Urinary bladder (tissue), 4 donors: ENCODE measurements around the gene ILKAP. TPM values are rescaled to one million over a fixed set of nuclear protein-coding genes. Genes with fewer than 3 reads are reported as not detected.
A peak's percentile ranks its signal among the peaks of the same experiment; 100 is the strongest.

Source experiments
- DNase-seq: peaks from one replicate; pipeline ENCODE4 v3.0.0-alpha.2; 2015; ENCODE audit errors: extremely low spot score
- H3K27ac ChIP-seq: one replicate; pipeline ENCODE4 v1.5.1; 2013; ENCODE audit warnings: low read depth, mild to moderate bottlenecking, moderate library complexity
- H3K36me3 ChIP-seq: one replicate; pipeline ENCODE4 v1.6.1; 2013; ENCODE audit warnings: mild to moderate bottlenecking, moderate library complexity; ENCODE audit not compliant: insufficient read depth
- H3K4me1 ChIP-seq: one replicate; pipeline ENCODE4 v1.6.1; 2013; ENCODE audit warnings: mild to moderate bottlenecking, moderate library complexity; ENCODE audit not compliant: insufficient read depth
- H3K4me3 ChIP-seq: one replicate; pipeline ENCODE4 v1.5.1; 2013; ENCODE audit warnings: low read depth, low read length
- WGBS: extraction: QIAGEN DNeasy Blood & Tissue Kit; methylation state at CpG from one replicate; pipeline ENCODE4 v1.1.7; 2013; 5-methylcytosine and 5-hydroxymethylcytosine counted together
- polyA plus RNA-seq: library from polyadenylated mRNA; stranded (reverse); fragments of 200-250 nt; gene quantifications from one replicate; pipeline ENCODE4 v1.2.3, GENCODE V29; 2013
- total RNA-seq: library from RNA; depleted of rRNA; stranded (reverse); fragments of >200 nt; gene quantifications from one replicate; pipeline ENCODE4 v1.2.3, GENCODE V29; 2014
- donor health status: healthy with polysubstance abuse.
- donor health status: healthy.

ILKAP gene
- total and polyA plus RNA-seq, 2 donors, result 32.0 to 41.6 TPM

DNA sequence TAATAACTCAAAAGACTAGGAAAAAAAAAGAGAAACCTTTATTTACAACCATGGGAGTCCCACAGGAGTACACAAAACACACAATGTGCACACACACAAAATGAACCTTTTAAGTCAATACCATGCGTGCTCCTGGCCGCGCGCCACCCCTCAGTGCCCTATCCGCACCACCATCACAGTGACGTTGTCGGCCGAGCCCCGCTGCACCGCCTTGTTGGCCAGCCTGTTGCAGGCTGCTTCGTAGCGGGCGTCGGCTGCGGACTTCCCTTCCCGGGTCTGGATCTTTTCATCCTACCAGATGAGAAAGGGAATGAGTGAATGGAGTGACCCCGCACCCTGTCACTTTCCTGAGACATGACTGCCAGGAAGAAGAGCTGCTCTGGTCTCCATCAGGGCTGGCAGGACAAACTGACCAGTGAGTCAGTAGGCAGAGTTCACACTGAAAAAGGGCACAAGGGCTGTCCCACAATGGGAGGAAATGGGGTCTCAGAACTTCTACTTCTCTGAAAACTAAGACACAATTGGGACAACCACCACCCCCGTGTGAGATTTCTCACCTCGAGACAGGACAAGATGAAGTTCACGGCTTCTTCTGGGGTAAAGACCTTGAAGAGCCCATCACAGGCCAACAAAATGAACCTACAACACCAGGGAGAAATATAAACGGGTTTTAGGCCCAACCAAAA, 33.0 kb downstream of the ILKAP start:
- WGBS, result 90% methylated on average over 21 of the region's 21 CpGs
- Histone ChIP-seq H3K36me3 (peaks cover 4% of the 10 kb centered on the region), H3K4me1 (no peaks in the 10 kb centered on the region), H3K27ac (no peak overlapping the region), H3K4me3 (no peak overlapping the region)
- DNase-seq, result no peak

- 51% methylated on average over 5 of the region's 5 CpGs for WGBS
- H3K4me1 ChIP-seq, result no peaks in the 10 kb centered on the region
- DNase-seq, result no peak
Observed at GRCh38 chr2:238169708-238170251, 33.7 kb downstream of the ILKAP start.

DNA sequence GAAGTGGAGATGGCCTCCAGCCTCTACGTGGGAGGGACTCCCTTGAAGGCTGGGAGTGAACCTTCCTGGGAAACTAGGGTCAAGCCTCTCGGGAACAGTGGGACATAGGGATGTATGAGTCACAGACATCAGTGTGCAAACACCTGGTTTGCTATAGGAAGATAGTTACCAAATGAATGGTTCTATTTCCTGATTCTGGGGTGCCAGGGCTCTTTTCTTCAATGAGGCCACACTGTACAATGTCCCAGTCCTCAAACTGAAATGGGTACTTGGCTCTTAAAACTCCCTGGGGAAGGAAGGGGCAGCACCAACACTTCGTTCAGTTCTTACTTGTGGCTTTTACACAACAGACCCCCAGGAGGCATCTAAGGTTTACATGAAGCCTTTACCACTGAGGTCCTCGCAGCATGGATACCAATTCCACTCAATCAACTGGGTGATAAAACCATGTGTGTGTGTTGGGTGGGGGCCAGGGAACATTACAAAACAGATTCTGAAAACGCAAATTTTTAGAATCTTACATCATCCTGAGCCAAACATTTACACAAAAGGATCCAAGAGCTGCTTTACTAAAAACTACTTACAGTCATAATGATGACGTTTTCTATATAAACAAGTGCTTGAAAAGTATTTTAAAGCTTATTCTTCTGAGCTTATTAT, 34.3 kb downstream of the ILKAP start:
- Histone ChIP-seq H3K27ac (no peak overlapping the region), H3K4me1 (no peaks in the 10 kb centered on the region), H3K36me3 (peaks cover 4% of the 10 kb centered on the region), H3K4me3 (no peak overlapping the region)
- no peak for DNase-seq
- WGBS, result 46% methylated on average over 6 of the region's 6 CpGs

More at GRCh38 chr2:238169708-238170251, 33.7 kb downstream of the ILKAP start:
- H3K36me3 ChIP-seq, result peaks cover 4% of the 10 kb centered on the region
- no peak overlapping the region for H3K4me3 ChIP-seq
- no peak overlapping the region for H3K27ac ChIP-seq

DNA sequence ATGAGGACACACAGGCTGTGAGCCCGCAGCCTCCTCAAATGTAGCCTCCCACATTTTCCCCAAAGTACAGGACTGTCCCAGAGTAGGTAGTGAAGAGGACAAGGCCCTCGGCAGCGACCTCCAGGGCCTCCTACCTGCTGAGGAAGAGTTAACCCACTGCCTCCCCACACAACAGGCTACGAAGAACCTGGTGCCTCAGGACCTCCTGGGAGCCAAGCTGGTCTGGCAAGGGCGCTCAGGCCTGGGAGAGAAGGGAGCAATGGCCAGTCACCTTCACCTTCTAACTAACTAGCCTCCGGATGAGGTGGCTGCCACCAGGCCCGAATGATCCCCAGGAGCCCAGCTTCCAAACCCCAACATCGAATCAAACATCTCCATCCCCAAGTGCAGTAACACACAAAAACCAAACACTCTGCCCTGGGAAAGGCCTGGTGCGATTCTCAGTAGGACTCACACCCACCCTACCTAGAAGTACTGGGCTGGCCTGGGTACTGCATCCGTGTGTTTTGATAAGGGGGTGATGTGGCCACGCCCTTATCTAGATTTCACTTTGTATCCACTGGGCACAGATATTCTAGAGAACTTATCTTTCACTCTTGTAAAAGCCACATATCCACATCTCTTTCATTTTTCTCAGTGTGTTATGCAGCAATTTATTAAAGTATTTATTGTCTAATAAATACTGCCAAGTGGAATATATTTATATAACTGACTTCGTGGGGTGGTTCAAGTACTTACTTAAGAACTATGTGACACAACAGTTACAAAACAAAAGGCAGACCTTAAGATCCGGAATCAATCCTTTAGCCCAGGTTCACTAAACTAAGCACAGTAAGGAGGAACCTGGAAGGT, 35.1 kb downstream of the ILKAP start:
- WGBS, result 83% methylated on average over 13 of the region's 13 CpGs
- no peaks in the 10 kb centered on the region for H3K4me1 ChIP-seq
- H3K36me3 ChIP-seq, result peaks cover 4% of the 10 kb centered on the region
- H3K27ac ChIP-seq, result no peak overlapping the region
- H3K4me3 ChIP-seq, result no peak overlapping the region
- DNase-seq, result no peak

DNA sequence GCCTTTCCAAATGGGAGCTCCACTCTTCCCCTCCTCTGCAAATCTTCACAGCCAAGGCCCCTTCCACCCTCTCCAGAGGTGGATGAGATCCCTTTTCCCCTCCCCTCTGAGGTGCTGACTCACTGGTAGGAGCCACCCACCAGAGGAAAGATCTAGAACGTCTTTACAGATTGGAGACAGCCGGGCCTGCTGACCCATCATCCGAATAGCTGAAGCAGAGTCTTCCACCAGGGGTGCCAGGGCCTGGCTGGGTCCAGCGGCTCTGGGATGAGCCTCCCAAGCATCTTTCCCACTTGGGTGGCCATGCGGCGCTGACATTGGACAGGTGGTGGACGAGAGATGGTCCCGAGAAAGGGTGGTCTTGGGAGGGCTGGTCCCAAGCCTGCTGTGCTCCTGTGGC, 35.7 kb downstream of the ILKAP start:
- Histone ChIP-seq H3K4me1 (no peaks in the 10 kb centered on the region), H3K4me3 (no peak overlapping the region), H3K36me3 (peaks cover 4% of the 10 kb centered on the region), H3K27ac (no peak overlapping the region)
- DNase-seq, result no peak
- WGBS, result 80% methylated on average over 8 of the region's 8 CpGs

DNA sequence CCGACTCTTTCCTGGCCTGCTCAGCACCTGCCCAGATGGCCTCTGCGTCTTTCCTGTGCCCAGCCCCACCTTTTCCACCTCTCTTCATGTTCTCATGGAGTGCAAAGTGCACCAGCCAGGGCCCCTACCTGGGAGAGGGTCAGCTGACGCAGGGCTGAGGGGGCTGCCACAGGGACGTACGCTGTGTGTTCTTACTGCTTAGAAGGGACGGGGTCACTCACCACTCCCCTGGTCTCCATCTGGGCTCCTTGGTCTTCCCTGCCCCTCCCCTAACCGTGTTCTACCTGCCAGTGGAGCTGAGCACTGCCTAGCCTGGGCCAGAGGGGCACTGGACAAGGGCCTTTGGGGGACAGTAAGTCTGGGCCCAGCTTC, 36.2 kb downstream of the ILKAP start:
- no peak overlapping the region for H3K27ac ChIP-seq
- no peak overlapping the region for H3K4me3 ChIP-seq
- DNase-seq, result no peak
- no peaks in the 10 kb centered on the region for H3K4me1 ChIP-seq
- H3K36me3 ChIP-seq, result peaks cover 4% of the 10 kb centered on the region
- 89% methylated on average over 7 of the region's 7 CpGs for WGBS

- no peaks in the 10 kb centered on the region for H3K4me1 ChIP-seq
- no peak overlapping the region for H3K27ac ChIP-seq
- DNase-seq, result no peak
- peaks cover 3% of the 10 kb centered on the region for H3K36me3 ChIP-seq
- WGBS, result 84% methylated on average over 24 of the region's 24 CpGs
- no peak overlapping the region for H3K4me3 ChIP-seq
Observed at GRCh38 chr2:238166391-238167343, 36.8 kb downstream of the ILKAP start.

- peaks cover 2% of the 10 kb centered on the region for H3K36me3 ChIP-seq
- WGBS, result 90% methylated on average over 12 of the region's 12 CpGs
- DNase-seq, result no peak
- no peak overlapping the region for H3K27ac ChIP-seq
- no peak overlapping the region for H3K4me3 ChIP-seq
- no peaks in the 10 kb centered on the region for H3K4me1 ChIP-seq
Observed at GRCh38 chr2:238165288-238165921, 38.1 kb downstream of the ILKAP start.

- Histone ChIP-seq H3K4me3 (no peak overlapping the region), H3K4me1 (no peaks in the 10 kb centered on the region), H3K36me3 (peaks cover under 1% of the 10 kb centered on the region), H3K27ac (no peak overlapping the region)
- DNase-seq, result no peak
- 93% methylated on average over 8 of the region's 8 CpGs for WGBS
Observed at GRCh38 chr2:238164906-238165287, 38.6 kb downstream of the ILKAP start.

- Histone ChIP-seq H3K36me3 (no peaks in the 10 kb centered on the region), H3K4me3 (peak overlapping the region; percentile 2), H3K27ac (no peak overlapping the region), H3K4me1 (no peaks in the 10 kb centered on the region)
- no peak for DNase-seq
- 5% methylated on average over 95 of the region's 95 CpGs for WGBS
Observed at GRCh38 chr2:238163481-238164198, 39.9 kb downstream of the ILKAP start.

DNA sequence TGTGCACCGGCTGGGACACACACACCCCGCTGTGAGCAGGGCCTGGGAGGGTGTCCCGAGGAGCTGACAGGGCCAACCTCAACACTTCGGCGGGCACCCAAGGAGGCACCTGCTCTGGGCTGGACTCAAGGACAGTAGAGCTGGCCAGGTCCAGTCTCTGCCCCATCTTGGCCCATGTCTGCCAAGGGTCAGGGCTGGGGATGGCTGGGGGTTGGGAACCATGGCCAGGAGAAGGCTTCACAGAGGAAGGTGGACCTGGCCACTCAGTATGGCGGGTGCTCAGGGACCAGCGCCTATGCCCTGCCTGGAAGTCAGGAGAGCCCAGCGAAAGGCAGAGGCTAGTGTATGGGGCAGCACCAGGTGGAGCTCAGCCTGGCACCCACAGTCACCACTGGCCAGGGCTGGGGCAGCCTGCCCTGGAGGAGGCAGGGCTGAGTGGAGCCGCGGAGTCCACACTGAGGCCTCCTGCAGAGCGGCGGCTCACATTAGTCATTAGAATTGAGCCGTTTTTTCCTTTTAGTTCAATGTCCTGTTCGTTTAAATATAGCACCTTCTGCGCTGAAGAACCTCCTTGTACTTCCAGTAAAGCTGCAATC, 40.6 kb downstream of the ILKAP start:
- 70% methylated on average over 15 of the region's 15 CpGs for WGBS
- Histone ChIP-seq H3K27ac (no peak overlapping the region), H3K4me3 (no peak overlapping the region)

More for the DNA sequence above, 40.6 kb downstream of the ILKAP start:
- Histone ChIP-seq H3K4me1 (no peaks in the 10 kb centered on the region), H3K36me3 (no peaks in the 10 kb centered on the region)
- DNase-seq, result no peak
